GM21381 (cell line): ENCODE data around the gene CERS4.
"Not testable (repeated sequence)": the region's sequence is repeated elsewhere in the genome, so short reads cannot be mapped to it uniquely, and the experiment has no call there.

ENCODE experiments used
- ATAC-seq: cut with Tn5 transposase; IDR thresholded peaks from one replicate; pipeline ENCODE4 v1.9.1; 2021; ENCODE audit warnings: mild to moderate bottlenecking, moderate library complexity; ENCODE audit not compliant: unreplicated experiment

Gene CERS4

DNA sequence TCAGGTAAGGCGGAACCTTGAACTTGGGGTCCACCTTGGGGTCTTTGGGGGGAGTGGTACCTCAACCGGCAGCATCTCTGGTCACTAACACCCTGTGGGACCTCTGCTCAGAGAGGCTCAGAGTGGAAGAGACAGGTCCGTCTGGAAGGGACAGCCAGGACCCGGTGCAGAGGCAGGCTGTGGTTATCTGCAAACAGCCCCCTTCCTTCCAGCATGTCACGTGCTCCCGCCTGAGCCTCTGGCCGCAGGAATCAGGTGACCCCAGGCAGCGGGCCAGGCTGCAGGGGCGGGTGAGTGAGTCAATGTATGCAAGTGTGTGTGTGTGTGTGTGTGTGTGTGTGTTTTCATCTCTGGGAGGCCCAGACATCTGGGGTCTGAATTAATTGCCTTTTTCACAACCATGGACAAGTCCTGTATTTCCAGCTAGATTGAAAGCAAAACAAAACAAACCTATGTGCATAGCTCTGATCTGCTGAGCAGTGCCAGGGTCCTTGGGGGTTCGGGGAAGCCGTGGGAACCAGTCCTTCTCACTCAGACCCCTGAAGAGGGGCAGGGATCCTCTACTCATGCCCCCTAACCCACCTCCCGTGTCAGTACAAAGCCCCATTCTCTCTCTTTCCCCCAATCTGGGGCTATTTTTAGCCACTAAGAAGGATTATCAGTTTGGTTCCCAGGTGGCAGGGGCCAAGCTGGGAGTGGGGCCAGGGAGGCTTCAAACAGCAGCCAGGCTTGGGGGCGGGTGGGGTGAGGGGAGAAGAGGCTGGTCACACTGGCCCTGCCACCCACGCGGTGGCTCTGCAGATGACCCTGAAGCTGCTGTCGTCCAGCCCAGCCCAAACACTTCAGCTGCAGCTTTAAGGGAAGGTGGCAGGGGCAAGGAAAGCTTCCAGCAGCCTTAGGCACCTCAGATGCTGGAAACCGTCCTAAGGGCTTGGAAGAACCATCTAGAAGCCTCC is 31.4 kb downstream of the CERS4 start:
- ATAC-seq: peak; percentile 57

DNA sequence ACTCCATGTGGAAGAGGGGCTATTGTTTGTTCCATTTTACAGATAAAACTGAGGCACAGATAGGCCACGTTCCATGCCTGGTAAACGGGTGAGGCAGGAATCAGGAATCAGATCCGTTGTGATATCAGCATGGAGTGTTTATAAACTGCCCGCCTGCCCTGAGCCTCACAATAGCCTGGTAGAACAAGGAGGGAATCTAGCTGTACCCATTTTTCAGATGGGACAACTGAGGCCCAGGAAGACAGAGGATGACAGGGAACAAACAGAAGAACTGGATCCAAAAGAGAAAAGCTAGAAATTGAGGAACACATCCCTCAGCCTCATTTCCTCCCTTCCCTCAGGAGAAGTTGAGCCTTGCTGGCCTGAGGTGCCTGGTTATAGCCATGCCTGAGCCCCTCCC is 32.5 kb downstream of the CERS4 start:
- no peak for ATAC-seq

DNA sequence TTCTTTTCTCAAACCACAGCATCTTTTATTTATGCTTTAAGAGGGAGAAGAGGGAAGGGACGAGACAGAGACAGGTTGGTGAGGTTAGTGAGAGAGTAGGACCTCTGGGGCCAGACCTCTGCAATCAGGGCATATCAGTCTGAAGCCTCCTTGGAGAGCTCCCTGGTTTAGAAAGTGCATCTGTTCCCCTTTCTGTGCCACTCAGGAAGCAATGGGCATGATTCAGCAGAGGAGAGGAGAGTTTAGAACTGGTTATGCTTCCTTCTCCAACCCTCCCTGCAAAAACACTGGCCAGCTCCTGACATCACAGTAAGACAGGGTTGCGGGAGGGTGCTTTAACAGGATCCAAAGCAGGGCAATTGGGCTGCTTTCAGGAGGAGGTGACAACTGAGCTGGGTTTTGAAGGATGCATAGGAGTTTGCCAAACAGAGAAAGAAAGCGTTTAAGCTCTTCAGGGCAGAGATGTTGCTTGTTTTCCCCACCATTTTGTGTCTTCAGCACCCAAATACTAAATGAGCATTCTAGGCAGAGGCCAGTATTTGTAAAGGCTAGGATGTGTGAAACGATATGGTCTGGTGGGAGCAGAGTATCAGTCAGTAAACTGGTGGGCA is 33.1 kb downstream of the CERS4 start:
- ATAC-seq: no peak

DNA sequence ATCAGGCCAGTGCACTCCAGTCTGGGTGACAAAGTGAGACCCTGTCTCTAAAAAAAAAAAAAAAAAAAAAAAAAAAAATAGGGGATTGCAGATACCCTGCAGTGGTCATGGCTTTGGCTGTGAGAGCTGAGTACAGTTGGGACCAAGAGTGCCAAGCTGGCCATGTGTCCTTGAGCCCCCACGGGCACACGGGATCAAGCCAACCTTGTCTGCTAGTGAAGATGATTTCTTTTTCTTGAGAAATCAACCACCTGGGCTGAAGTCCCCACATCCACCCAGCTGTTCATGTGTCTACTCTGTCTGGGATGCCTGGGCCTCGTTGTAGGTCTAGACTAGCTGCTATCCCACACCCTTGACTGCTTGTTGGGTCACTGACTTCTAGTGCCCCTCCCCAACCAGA is 34.0 kb downstream of the CERS4 start:
- ATAC-seq: no peak

- ATAC-seq: no peak
Observed at GRCh38 chr19:8244442-8244841, 35.3 kb downstream of the CERS4 start.

DNA sequence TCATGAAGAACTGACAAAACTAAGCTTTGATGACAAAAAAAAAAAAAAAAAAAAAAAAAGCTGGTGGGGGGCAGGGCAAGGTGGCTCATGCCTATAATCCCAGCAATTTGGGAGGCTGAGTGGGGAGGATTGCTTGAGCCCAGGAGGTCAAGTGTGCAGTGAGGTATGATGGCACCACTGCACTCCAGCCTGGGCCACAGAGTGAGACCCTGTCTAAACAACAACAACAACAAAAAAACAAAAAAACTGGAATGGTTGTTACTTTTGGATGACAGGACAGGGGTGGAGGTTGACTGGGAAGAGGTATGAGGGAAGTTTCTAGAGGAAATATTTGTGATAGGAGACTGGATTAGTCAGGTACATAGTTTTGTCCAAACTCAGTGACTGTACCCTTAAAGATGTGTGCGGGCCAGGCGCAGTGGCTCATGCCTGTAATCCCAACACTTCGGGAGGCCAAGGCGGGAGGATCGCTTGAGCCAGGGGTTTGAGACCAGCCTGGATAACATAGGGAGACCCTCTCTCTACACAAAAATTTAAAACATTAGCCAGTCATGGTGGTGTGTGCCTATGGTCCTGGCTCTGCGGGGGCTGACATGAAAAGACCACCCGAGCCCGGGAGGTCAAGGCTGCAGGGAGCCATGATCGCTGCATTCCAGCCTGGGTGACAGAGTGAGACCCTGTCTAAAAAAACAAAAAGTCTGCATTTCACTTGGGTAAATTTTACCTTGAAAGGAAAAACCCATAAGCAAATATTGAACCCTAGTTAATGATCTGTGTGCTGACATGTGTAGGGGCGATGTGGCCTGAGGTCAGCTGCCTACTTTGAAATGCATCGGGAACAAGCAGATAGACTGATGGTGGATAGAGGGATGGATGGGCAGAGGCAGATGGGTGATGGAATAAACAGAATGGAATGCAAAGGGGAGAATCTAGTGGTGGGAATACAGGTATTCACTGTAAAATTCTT is 37.0 kb downstream of the CERS4 start:
- no peak for ATAC-seq

GRCh38 chr19:8247129-8247890 is 38.1 kb downstream of the CERS4 start:
- not testable (repeated sequence) for ATAC-seq

DNA sequence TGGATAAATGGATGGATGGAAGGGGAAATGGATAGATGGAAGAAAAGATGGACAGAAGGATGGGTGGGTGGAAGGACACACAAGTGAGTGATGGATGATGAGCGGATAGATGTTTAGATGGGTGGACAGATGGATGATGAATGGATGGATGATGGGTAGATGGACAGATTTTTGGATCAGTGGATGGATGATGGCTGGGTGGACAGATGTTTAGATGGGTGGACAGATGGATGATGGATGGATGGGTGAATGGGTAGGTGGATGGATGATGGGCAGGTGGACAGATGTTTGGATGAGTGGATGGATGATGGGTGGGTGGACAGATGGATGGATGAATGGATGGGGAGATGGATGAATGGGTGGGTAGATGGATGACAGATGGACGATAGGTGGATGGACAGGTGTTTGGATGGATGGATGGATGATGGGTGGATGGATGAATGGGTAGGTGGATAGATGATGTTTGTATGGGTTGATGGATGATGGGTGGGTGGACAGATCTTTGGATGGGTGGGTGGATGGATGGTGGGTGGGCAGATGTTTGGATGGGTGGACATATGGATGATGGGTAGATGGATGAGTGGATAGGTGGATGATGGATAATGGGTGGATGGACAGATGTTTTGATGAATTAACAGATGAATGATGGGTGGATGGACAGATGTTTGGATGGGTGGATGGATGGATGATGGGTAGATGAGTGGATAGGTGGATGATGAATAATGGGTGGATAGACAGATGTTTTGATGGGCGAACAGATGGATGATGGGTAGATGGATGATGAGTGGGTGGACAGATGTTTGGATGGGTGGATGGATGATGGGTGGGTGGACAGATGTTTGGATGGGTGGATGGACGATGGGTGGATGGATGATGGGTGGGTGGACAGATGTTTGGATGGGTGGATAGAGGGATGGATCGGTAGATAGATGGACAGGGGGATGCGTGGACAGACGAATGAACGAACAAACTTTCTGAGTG is 39.5 kb downstream of the CERS4 start:
- no peak for ATAC-seq

DNA sequence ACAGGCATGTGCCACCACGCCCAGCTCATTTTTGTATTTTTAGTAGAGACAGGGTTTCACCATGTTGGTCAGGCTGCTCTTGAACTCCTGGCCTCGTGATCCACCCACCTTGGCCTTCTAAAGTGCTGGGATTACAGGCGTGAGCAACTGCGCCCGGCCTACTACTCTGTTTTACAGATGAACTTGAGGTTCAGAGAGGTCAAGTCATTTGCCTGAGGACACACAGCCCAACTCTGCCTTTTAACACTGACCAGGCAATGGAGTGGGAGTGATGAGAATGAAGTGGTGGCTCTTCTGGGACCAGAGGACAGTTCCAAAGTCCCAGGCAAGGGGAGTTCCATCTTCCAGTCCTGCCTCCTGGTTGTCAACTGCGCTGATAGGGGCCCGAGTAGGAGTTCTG is 41.4 kb downstream of the CERS4 start:
- ATAC-seq: no peak

GRCh38 chr19:8251025-8251472 is 41.9 kb downstream of the CERS4 start:
- no peak for ATAC-seq

DNA sequence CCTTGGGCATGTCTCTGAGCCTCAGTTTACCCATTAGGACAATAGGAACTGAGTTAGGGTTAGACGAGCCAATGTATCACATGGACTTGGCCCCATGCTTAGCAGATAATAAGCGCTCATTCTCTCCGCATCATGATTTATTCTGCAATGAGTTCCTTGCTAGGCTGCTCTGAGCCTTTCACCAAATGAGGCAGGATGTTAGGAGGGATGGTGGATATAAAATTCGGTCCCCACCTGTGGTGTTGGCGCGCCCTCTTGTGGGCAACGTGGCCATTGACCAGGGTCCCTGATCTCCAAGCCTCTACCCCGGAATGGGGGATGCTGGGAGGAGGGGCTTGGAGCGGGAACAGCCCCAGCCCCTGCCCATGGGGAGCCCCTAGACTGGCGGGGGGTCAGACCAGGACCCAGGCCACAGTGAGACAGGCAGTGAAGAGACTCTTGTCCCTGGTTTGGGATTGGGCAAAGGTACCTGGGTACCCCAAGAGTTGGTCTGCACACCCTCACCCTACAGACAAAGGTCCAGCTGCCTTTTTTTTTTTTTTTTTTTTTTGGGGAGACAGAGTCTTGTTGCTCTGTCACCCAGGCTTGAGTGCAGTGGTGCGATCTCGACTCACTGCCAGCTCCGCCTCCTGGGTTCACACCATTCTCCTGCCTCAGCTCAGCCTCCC is 43.9 kb downstream of the CERS4 start:
- no peak for ATAC-seq

DNA sequence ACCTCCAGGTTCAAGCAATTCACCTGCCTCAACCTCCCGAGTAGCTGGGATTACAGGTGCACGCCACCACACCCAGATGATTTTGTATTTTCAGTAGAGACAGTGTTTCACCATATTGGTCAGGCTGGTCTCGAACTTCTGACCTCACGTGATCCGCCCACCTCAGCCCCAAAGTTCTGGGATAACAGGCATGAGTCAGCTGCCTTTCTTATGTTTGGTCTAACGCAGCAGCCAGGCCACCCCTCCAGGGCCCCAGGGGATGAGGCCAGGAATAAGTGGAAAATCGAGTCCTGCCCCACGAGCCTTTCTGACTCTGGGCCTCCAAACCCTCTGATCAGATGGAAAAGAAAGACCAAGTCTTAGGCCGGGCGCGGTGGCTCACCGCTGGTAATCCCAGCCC is 44.5 kb downstream of the CERS4 start:
- no peak for ATAC-seq

- ATAC-seq: no peak
Observed at GRCh38 chr19:8254286-8255001, 45.3 kb downstream of the CERS4 start.

- ATAC-seq: no peak
Observed at GRCh38 chr19:8255426-8256125, 46.4 kb downstream of the CERS4 start.

- ATAC-seq: no peak
Observed at GRCh38 chr19:8256276-8257051, 47.3 kb downstream of the CERS4 start.

GRCh38 chr19:8257052-8257443 is 47.9 kb downstream of the CERS4 start:
- no peak for ATAC-seq
